ENCODE data around the gene EXT2.

EXT2 gene

GRCh38 chr11:44146931-44147330 lies 51.5 kb downstream of the EXT2 start:
- no peak overlapping the region for H3K27ac ChIP-seq (ENCODE audit: low read length)
- no peak overlapping the region for H3K4me3 ChIP-seq (ENCODE audit: low read depth in 1 of 2, low read length in 2 of 2)
- H3K27me3 ChIP-seq (ENCODE audit: low read depth, low read length) = no peaks in the 10 kb centered on the region
- no peaks in the 10 kb centered on the region for H3K9me3 ChIP-seq (ENCODE audit: control insufficient read depth in 1 of 2, low read length in 2 of 2)
- no peaks in the 10 kb centered on the region for H3K4me1 ChIP-seq (ENCODE audit: control insufficient read depth in 1 of 2, insufficient read depth in 2 of 2, low read length in 2 of 2)
- H3K36me3 ChIP-seq (ENCODE audit: control insufficient read depth in 1 of 2, insufficient read depth in 2 of 2, low read length in 2 of 2) = peaks cover 8 to 34% of the 10 kb centered on the region in 2 donors

GRCh38 chr11:44147751-44148150 lies 52.3 kb downstream of the EXT2 start:
- no peak overlapping the region for H3K4me3 ChIP-seq (ENCODE audit: low read depth in 1 of 2, low read length in 2 of 2)
- no peaks in the 10 kb centered on the region for H3K4me1 ChIP-seq (ENCODE audit: control insufficient read depth in 1 of 2, insufficient read depth in 2 of 2, low read length in 2 of 2)
- H3K27ac ChIP-seq (ENCODE audit: low read length) = no peak overlapping the region
- H3K9me3 ChIP-seq (ENCODE audit: control insufficient read depth in 1 of 2, low read length in 2 of 2) = no peaks in the 10 kb centered on the region
- H3K36me3 ChIP-seq (ENCODE audit: control insufficient read depth in 1 of 2, insufficient read depth in 2 of 2, low read length in 2 of 2) = peaks cover 8 to 34% of the 10 kb centered on the region in 2 donors
- no peaks in the 10 kb centered on the region for H3K27me3 ChIP-seq (ENCODE audit: low read depth, low read length)

- Histone ChIP-seq H3K9me3 (ENCODE audit: control insufficient read depth in 1 of 2, low read length in 2 of 2) (peaks cover 0 to 2% of the 10 kb centered on the region in 2 donors), H3K4me1 (ENCODE audit: control insufficient read depth in 1 of 2, insufficient read depth in 2 of 2, low read length in 2 of 2) (no peaks in the 10 kb centered on the region), H3K4me3 (ENCODE audit: low read depth in 1 of 2, low read length in 2 of 2) (no peak overlapping the region), H3K27me3 (ENCODE audit: low read depth, low read length) (no peaks in the 10 kb centered on the region), H3K36me3 (ENCODE audit: control insufficient read depth in 1 of 2, insufficient read depth in 2 of 2, low read length in 2 of 2) (peaks cover 0 to 32% of the 10 kb centered on the region in 2 donors), H3K27ac (ENCODE audit: low read length) (no peak overlapping the region)
These were observed 54.2 kb downstream of the EXT2 start for GRCh38 chr11:44149651-44150050.

GRCh38 chr11:44150401-44150800 lies 54.9 kb downstream of the EXT2 start:
- H3K4me3 ChIP-seq (ENCODE audit: low read depth in 1 of 2, low read length in 2 of 2) = no peak overlapping the region
- H3K9me3 ChIP-seq (ENCODE audit: control insufficient read depth in 1 of 2, low read length in 2 of 2) = peaks cover 0 to 2% of the 10 kb centered on the region in 2 donors
- H3K27ac ChIP-seq (ENCODE audit: low read length) = no peak overlapping the region
- H3K36me3 ChIP-seq (ENCODE audit: control insufficient read depth in 1 of 2, insufficient read depth in 2 of 2, low read length in 2 of 2) = peaks cover 0 to 31% of the 10 kb centered on the region in 2 donors
- no peaks in the 10 kb centered on the region for H3K4me1 ChIP-seq (ENCODE audit: control insufficient read depth in 1 of 2, insufficient read depth in 2 of 2, low read length in 2 of 2)
- H3K27me3 ChIP-seq (ENCODE audit: low read depth, low read length) = no peaks in the 10 kb centered on the region

GRCh38 chr11:44157019-44157418 lies 61.5 kb downstream of the EXT2 start:
- Histone ChIP-seq H3K27me3 (ENCODE audit: low read depth, low read length) (no peaks in the 10 kb centered on the region), H3K4me3 (ENCODE audit: low read depth in 1 of 2, low read length in 2 of 2) (no peak overlapping the region), H3K27ac (ENCODE audit: low read length) (no peak overlapping the region), H3K36me3 (ENCODE audit: control insufficient read depth in 1 of 2, insufficient read depth in 2 of 2, low read length in 2 of 2) (peaks cover 7 to 19% of the 10 kb centered on the region in 2 donors), H3K9me3 (ENCODE audit: control insufficient read depth in 1 of 2, low read length in 2 of 2) (peaks cover 0 to 2% of the 10 kb centered on the region in 2 donors), H3K4me1 (ENCODE audit: control insufficient read depth in 1 of 2, insufficient read depth in 2 of 2, low read length in 2 of 2) (no peaks in the 10 kb centered on the region)

- H3K9me3 ChIP-seq (ENCODE audit: control insufficient read depth in 1 of 2, low read length in 2 of 2) = peaks cover 0 to 2% of the 10 kb centered on the region in 2 donors
- H3K27ac ChIP-seq (ENCODE audit: low read length) = no peak overlapping the region
- H3K4me1 ChIP-seq (ENCODE audit: control insufficient read depth in 1 of 2, insufficient read depth in 2 of 2, low read length in 2 of 2) = peaks cover 0 to 5% of the 10 kb centered on the region in 2 donors
- peaks cover 7 to 16% of the 10 kb centered on the region in 2 donors for H3K36me3 ChIP-seq (ENCODE audit: control insufficient read depth in 1 of 2, insufficient read depth in 2 of 2, low read length in 2 of 2)
- no peak overlapping the region for H3K4me3 ChIP-seq (ENCODE audit: low read depth in 1 of 2, low read length in 2 of 2)
- no peaks in the 10 kb centered on the region for H3K27me3 ChIP-seq (ENCODE audit: low read depth, low read length)
These were observed 62.9 kb downstream of the EXT2 start for GRCh38 chr11:44158384-44158783.

GRCh38 chr11:44159848-44160721 lies 64.6 kb downstream of the EXT2 start:
- Histone ChIP-seq H3K27ac (ENCODE audit: low read length) (no peak overlapping the region), H3K4me3 (ENCODE audit: low read depth in 1 of 2, low read length in 2 of 2) (no peak overlapping the region), H3K27me3 (ENCODE audit: low read depth, low read length) (no peaks in the 10 kb centered on the region), H3K4me1 (ENCODE audit: control insufficient read depth in 1 of 2, insufficient read depth in 2 of 2, low read length in 2 of 2) (peaks cover 0 to 5% of the 10 kb centered on the region in 2 donors), H3K9me3 (ENCODE audit: control insufficient read depth in 1 of 2, low read length in 2 of 2) (no peaks in the 10 kb centered on the region), H3K36me3 (ENCODE audit: control insufficient read depth in 1 of 2, insufficient read depth in 2 of 2, low read length in 2 of 2) (peaks cover 7 to 14% of the 10 kb centered on the region in 2 donors)

GRCh38 chr11:44162004-44162403 lies 66.5 kb downstream of the EXT2 start:
- Histone ChIP-seq H3K27ac (ENCODE audit: low read length) (no peak overlapping the region), H3K4me1 (ENCODE audit: control insufficient read depth in 1 of 2, insufficient read depth in 2 of 2, low read length in 2 of 2) (peaks cover 0 to 5% of the 10 kb centered on the region in 2 donors), H3K27me3 (ENCODE audit: low read depth, low read length) (no peaks in the 10 kb centered on the region), H3K4me3 (ENCODE audit: low read depth in 1 of 2, low read length in 2 of 2) (no peak overlapping the region), H3K36me3 (ENCODE audit: control insufficient read depth in 1 of 2, insufficient read depth in 2 of 2, low read length in 2 of 2) (peaks cover 7 to 10% of the 10 kb centered on the region in 2 donors), H3K9me3 (ENCODE audit: control insufficient read depth in 1 of 2, low read length in 2 of 2) (no peaks in the 10 kb centered on the region)

GRCh38 chr11:44162662-44163061 lies 67.2 kb downstream of the EXT2 start:
- no peak overlapping the region for H3K4me3 ChIP-seq (ENCODE audit: low read depth in 1 of 2, low read length in 2 of 2)
- H3K36me3 ChIP-seq (ENCODE audit: control insufficient read depth in 1 of 2, insufficient read depth in 2 of 2, low read length in 2 of 2) = peaks cover 1 to 6% of the 10 kb centered on the region in 2 donors
- H3K27me3 ChIP-seq (ENCODE audit: low read depth, low read length) = no peaks in the 10 kb centered on the region
- H3K9me3 ChIP-seq (ENCODE audit: control insufficient read depth in 1 of 2, low read length in 2 of 2) = no peaks in the 10 kb centered on the region
- peaks cover 0 to 5% of the 10 kb centered on the region in 2 donors for H3K4me1 ChIP-seq (ENCODE audit: control insufficient read depth in 1 of 2, insufficient read depth in 2 of 2, low read length in 2 of 2)
- no peak overlapping the region for H3K27ac ChIP-seq (ENCODE audit: low read length)

- H3K27me3 ChIP-seq (ENCODE audit: low read depth, low read length) = no peaks in the 10 kb centered on the region
- H3K4me1 ChIP-seq (ENCODE audit: control insufficient read depth in 1 of 2, insufficient read depth in 2 of 2, low read length in 2 of 2) = peaks cover 0 to 5% of the 10 kb centered on the region in 2 donors
- no peak overlapping the region for H3K4me3 ChIP-seq (ENCODE audit: low read depth in 1 of 2, low read length in 2 of 2)
- H3K36me3 ChIP-seq (ENCODE audit: control insufficient read depth in 1 of 2, insufficient read depth in 2 of 2, low read length in 2 of 2) = no peaks in the 10 kb centered on the region
- H3K9me3 ChIP-seq (ENCODE audit: control insufficient read depth in 1 of 2, low read length in 2 of 2) = no peaks in the 10 kb centered on the region
- H3K27ac ChIP-seq (ENCODE audit: low read length) = no peak overlapping the region
These were observed 70.0 kb downstream of the EXT2 start for GRCh38 chr11:44165432-44165831.

GRCh38 chr11:44167046-44167445 lies 71.6 kb downstream of the EXT2 start:
- H3K4me3 ChIP-seq (ENCODE audit: low read depth in 1 of 2, low read length in 2 of 2) = no peak overlapping the region
- H3K4me1 ChIP-seq (ENCODE audit: control insufficient read depth in 1 of 2, insufficient read depth in 2 of 2, low read length in 2 of 2) = peaks cover 0 to 5% of the 10 kb centered on the region in 2 donors

More at GRCh38 chr11:44167046-44167445, 71.6 kb downstream of the EXT2 start:
- H3K9me3 ChIP-seq (ENCODE audit: control insufficient read depth in 1 of 2, low read length in 2 of 2) = no peaks in the 10 kb centered on the region
- H3K27me3 ChIP-seq (ENCODE audit: low read depth, low read length) = no peaks in the 10 kb centered on the region
- H3K27ac ChIP-seq (ENCODE audit: low read length) = no peak overlapping the region
- peaks cover under 1 to 3% of the 10 kb centered on the region in 2 donors for H3K36me3 ChIP-seq (ENCODE audit: control insufficient read depth in 1 of 2, insufficient read depth in 2 of 2, low read length in 2 of 2)

Data from muscle layer of duodenum (tissue), 2 donors.